Liver (tissue), 9 donors: ENCODE results near the gene RAD51B. TPM values are rescaled to one million over a fixed set of nuclear protein-coding genes. Genes with fewer than 3 reads are reported as not detected.

Experiments
- DNase-seq: peaks from one replicate; pipeline ENCODE4 v3.0.0-alpha.2; 2017; ENCODE audit warnings: low spot score
- H3K27ac ChIP-seq, 2 donors: one replicate each; pipeline ENCODE4 v1.7.0; 2013; ENCODE audit warnings: inconsistent platforms in 2 of 2, low read length in 2 of 2, control low read depth in 1 of 2, low read depth in 1 of 2, mild to moderate bottlenecking in 1 of 2
- H3K27me3 ChIP-seq, 4 donors: one replicate each; pipeline versions ENCODE4 v1.6.1 to v1.7.0; 2013; ENCODE audit warnings: low read length in 3 of 4, inconsistent platforms in 1 of 4, mild to moderate bottlenecking in 1 of 4, moderate library complexity in 1 of 4; ENCODE audit not compliant: control insufficient read depth in 4 of 4, insufficient read depth in 4 of 4
- H3K36me3 ChIP-seq, 4 donors: one replicate each; pipeline versions ENCODE4 v1.6.1 to v1.7.0; 2013; ENCODE audit warnings: low read length in 3 of 4, mild to moderate bottlenecking in 3 of 4, low read depth in 1 of 4, moderate library complexity in 1 of 4; ENCODE audit not compliant: control insufficient read depth in 4 of 4, insufficient read depth in 3 of 4
- H3K4me1 ChIP-seq, 4 donors: one replicate each; pipeline versions ENCODE4 v1.6.1 to v1.7.0; 2013; ENCODE audit warnings: low read length in 3 of 4, mild to moderate bottlenecking in 3 of 4, moderate library complexity in 1 of 4; ENCODE audit not compliant: control insufficient read depth in 4 of 4, insufficient read depth in 4 of 4
- H3K4me3 ChIP-seq, 3 donors: one replicate each; pipeline versions ENCODE4 v1.6.1 to v1.7.0; 2013; ENCODE audit warnings: low read length in 3 of 3, control low read depth in 1 of 3, low read depth in 1 of 3, mild to moderate bottlenecking in 1 of 3
- H3K9ac ChIP-seq, 2 donors: one replicate each; pipeline ENCODE4 v1.7.0; 2013; ENCODE audit warnings: low read length in 2 of 2, mild to moderate bottlenecking in 2 of 2, moderate library complexity in 2 of 2, control low read depth in 1 of 2, low read depth in 1 of 2
- H3K9me3 ChIP-seq, 4 donors: one replicate each; pipeline versions ENCODE4 v1.6.1 to v1.7.0; 2013; ENCODE audit warnings: low read length in 3 of 4; ENCODE audit not compliant: control insufficient read depth in 4 of 4
- EGR1 ChIP-seq, 2 donors: IDR thresholded peaks; 2 replicates each; pipeline ENCODE4 v1.6.1; 2016 to 2018; ENCODE audit warnings: antibody characterized with exemption in 2 of 2, low read depth in 2 of 2
- FOXA1 ChIP-seq: IDR thresholded peaks from 2 replicates; pipeline ENCODE4 v1.6.1; 2016; ENCODE audit warnings: antibody characterized with exemption
- FOXA2 ChIP-seq: IDR thresholded peaks from 2 replicates; pipeline ENCODE4 v1.6.1; 2016; ENCODE audit warnings: antibody characterized with exemption
- GABPA ChIP-seq, 2 donors: IDR thresholded peaks in 1 of 2; conservative IDR thresholded peaks in 1 of 2; 2 replicates each; pipeline ENCODE4 v1.6.1; 2016; ENCODE audit warnings: antibody characterized with exemption in 2 of 2, mild to moderate bottlenecking in 1 of 2, moderate library complexity in 1 of 2
- HNF4A ChIP-seq, 2 donors: conservative IDR thresholded peaks; 2 replicates each; pipeline ENCODE4 v1.6.1; 2016; ENCODE audit warnings: antibody characterized with exemption in 2 of 2, mild to moderate bottlenecking in 2 of 2
- HNF4G ChIP-seq: IDR thresholded peaks from 2 replicates; pipeline ENCODE4 v1.6.1; 2016; ENCODE audit warnings: antibody characterized with exemption
- JUND ChIP-seq, 2 donors: IDR thresholded peaks; 2 replicates each; pipeline ENCODE4 v1.6.1; 2016; ENCODE audit warnings: antibody characterized with exemption in 2 of 2
- MAX ChIP-seq: IDR thresholded peaks from 2 replicates; pipeline ENCODE4 v1.6.1; 2016; ENCODE audit warnings: antibody characterized with exemption
- NR2F2 ChIP-seq: IDR thresholded peaks from 2 replicates; pipeline ENCODE4 v1.6.1; 2016; ENCODE audit warnings: antibody characterized with exemption
- RXRA ChIP-seq, 2 donors: IDR thresholded peaks; 2 replicates each; pipeline ENCODE4 v1.6.1; 2017 to 2018; ENCODE audit warnings: antibody characterized with exemption in 2 of 2, mild to moderate bottlenecking in 1 of 2
- SP1 ChIP-seq: IDR thresholded peaks from 2 replicates; pipeline ENCODE4 v1.6.1; 2018; ENCODE audit warnings: antibody characterized with exemption, mild to moderate bottlenecking
- TAF1 ChIP-seq: conservative IDR thresholded peaks from 2 replicates; pipeline ENCODE4 v1.6.1; 2016; ENCODE audit warnings: antibody characterized with exemption, mild to moderate bottlenecking
- YY1 ChIP-seq: IDR thresholded peaks from 2 replicates; pipeline ENCODE4 v1.6.1; 2016; ENCODE audit warnings: antibody characterized with exemption, mild to moderate bottlenecking
- ZBTB33 ChIP-seq: IDR thresholded peaks from 2 replicates; pipeline ENCODE4 v1.6.1; 2016; ENCODE audit warnings: antibody characterized with exemption
- WGBS: extraction: QIAGEN DNeasy Blood & Tissue Kit; methylation state at CpG from one replicate; pipeline ENCODE4 v1.1.7; 2013; 5-methylcytosine and 5-hydroxymethylcytosine counted together
- polyA plus RNA-seq, 2 donors: library from polyadenylated mRNA; stranded (reverse) in 1 of 2; unstranded in 1 of 2; fragments of 200-250 nt in 1 of 2; fragments of >200 nt in 1 of 2; fragmentation: Nextera tagmentation in 1 of 2; extraction: Ambion mirVana in 1 of 2; gene quantifications; one replicate each; pipeline versions ENCODE4 v1.2.1 to v1.2.3, GENCODE V29; 2013 to 2015
- total RNA-seq, 2 donors: library from RNA; depleted of rRNA; stranded (reverse); fragments of >200 nt; gene quantifications; one replicate each; pipeline ENCODE4 v1.2.3, GENCODE V29; 2014
- TF ChIP-seq, protein P1 (sequence below): IDR thresholded peaks from 2 replicates; pipeline ENCODE4 v1.6.1; 2016; ENCODE audit warnings: antibody characterized with exemption
- TF ChIP-seq, protein P2 (sequence below): fragments of 150-350 bp; IDR thresholded peaks from 2 replicates; pipeline ENCODE4 v1.5.1; 2017; ENCODE audit warnings: improper control_type of control experiment, low read depth, low read length; ENCODE audit not compliant: missing input control
- TF ChIP-seq, protein P3 (sequence below): IDR thresholded peaks from 2 replicates; pipeline ENCODE4 v1.6.1; 2016; ENCODE audit warnings: antibody characterized with exemption, mild to moderate bottlenecking
- donor health status: healthy.
- donor health status: healthy.
- donor health status: healthy.
- donor health status: healthy.
- donor health status: healthy.

RAD51B gene
- total and polyA plus RNA-seq, 4 donors: 0.81 to 12.9 (median 2.4) TPM

DNA sequence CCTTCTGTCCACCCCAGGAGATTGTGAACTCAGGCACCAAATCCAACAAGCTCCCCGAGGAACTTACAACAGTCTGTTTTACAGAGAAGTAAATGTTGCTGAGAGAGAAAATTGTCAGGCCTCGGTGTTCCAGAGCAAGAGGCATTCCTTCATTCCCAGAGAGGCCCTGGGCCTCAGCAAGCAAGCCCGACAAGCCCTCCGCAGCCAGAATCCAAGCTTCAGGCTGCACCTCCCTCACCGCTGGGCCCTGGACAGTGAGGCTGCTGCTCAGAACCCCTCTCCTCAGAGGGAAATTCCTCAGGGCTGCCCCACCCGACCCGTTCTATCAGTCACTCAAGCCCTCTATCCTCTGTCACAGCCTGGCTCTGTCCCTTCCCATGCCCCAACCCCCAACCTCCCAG, 916.9 kb downstream of the RAD51B start:
- TF ChIP-seq GABPA (IDR thresholded peaks at IDR 0.05 in 1 of 2, conservative IDR thresholded peaks at IDR 0.05 in 1 of 2) (no peak), TAF1 (no peak), NR2F2 (no peak), SP1 (no peak), ZBTB33 (no peak), FOXA1 (no peak), JUND (IDR thresholded peaks at IDR 0.05) (no peak), YY1 (no peak), RXRA (IDR thresholded peaks at IDR 0.05) (no peak), EGR1 (IDR thresholded peaks at IDR 0.05; ENCODE audit: low read depth in 2 of 2) (no peak), HNF4A (conservative IDR thresholded peaks at IDR 0.05) (no peak), FOXA2 (no peak), HNF4G (no peak), MAX (no peak)
- TF ChIP-seq, protein P1, sequence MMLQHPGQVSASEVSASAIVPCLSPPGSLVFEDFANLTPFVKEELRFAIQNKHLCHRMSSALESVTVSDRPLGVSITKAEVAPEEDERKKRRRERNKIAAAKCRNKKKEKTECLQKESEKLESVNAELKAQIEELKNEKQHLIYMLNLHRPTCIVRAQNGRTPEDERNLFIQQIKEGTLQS: no peak
- TF ChIP-seq, protein P2, sequence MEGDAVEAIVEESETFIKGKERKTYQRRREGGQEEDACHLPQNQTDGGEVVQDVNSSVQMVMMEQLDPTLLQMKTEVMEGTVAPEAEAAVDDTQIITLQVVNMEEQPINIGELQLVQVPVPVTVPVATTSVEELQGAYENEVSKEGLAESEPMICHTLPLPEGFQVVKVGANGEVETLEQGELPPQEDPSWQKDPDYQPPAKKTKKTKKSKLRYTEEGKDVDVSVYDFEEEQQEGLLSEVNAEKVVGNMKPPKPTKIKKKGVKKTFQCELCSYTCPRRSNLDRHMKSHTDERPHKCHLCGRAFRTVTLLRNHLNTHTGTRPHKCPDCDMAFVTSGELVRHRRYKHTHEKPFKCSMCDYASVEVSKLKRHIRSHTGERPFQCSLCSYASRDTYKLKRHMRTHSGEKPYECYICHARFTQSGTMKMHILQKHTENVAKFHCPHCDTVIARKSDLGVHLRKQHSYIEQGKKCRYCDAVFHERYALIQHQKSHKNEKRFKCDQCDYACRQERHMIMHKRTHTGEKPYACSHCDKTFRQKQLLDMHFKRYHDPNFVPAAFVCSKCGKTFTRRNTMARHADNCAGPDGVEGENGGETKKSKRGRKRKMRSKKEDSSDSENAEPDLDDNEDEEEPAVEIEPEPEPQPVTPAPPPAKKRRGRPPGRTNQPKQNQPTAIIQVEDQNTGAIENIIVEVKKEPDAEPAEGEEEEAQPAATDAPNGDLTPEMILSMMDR: no peak
- TF ChIP-seq, protein P3, sequence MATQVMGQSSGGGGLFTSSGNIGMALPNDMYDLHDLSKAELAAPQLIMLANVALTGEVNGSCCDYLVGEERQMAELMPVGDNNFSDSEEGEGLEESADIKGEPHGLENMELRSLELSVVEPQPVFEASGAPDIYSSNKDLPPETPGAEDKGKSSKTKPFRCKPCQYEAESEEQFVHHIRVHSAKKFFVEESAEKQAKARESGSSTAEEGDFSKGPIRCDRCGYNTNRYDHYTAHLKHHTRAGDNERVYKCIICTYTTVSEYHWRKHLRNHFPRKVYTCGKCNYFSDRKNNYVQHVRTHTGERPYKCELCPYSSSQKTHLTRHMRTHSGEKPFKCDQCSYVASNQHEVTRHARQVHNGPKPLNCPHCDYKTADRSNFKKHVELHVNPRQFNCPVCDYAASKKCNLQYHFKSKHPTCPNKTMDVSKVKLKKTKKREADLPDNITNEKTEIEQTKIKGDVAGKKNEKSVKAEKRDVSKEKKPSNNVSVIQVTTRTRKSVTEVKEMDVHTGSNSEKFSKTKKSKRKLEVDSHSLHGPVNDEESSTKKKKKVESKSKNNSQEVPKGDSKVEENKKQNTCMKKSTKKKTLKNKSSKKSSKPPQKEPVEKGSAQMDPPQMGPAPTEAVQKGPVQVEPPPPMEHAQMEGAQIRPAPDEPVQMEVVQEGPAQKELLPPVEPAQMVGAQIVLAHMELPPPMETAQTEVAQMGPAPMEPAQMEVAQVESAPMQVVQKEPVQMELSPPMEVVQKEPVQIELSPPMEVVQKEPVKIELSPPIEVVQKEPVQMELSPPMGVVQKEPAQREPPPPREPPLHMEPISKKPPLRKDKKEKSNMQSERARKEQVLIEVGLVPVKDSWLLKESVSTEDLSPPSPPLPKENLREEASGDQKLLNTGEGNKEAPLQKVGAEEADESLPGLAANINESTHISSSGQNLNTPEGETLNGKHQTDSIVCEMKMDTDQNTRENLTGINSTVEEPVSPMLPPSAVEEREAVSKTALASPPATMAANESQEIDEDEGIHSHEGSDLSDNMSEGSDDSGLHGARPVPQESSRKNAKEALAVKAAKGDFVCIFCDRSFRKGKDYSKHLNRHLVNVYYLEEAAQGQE: no peak
- no peak overlapping the region for H3K9ac ChIP-seq
- no peak for DNase-seq
- no peaks in the 10 kb centered on the region for H3K27me3 ChIP-seq
- H3K4me1 ChIP-seq: no peaks in the 10 kb centered on the region
- 74% methylated on average over 7 of the region's 7 CpGs for WGBS
- H3K36me3 ChIP-seq: no peaks in the 10 kb centered on the region
- no peak overlapping the region for H3K4me3 ChIP-seq
- no peaks in the 10 kb centered on the region for H3K9me3 ChIP-seq
- H3K27ac ChIP-seq: no peak overlapping the region

- TF ChIP-seq RXRA (IDR thresholded peaks at IDR 0.05) (no peak), SP1 (no peak), YY1 (no peak), HNF4G (no peak), JUND (IDR thresholded peaks at IDR 0.05) (no peak)
- Histone ChIP-seq H3K27ac (no peak overlapping the region), H3K27me3 (no peaks in the 10 kb centered on the region), H3K9ac (no peak overlapping the region), H3K36me3 (no peaks in the 10 kb centered on the region), H3K4me1 (no peaks in the 10 kb centered on the region), H3K9me3 (no peaks in the 10 kb centered on the region), H3K4me3 (no peak overlapping the region)
- WGBS: 92% methylated on average over 1 of the region's 1 CpG
- no peak for DNase-seq
Observed at GRCh38 chr14:68737086-68737485, 917.5 kb downstream of the RAD51B start.
